HepG2 (cell line): ENCODE data around the gene CDR2L. TPM values are rescaled to one million over a fixed set of nuclear protein-coding genes. Genes with fewer than 3 reads are reported as not detected.

Source experiments
- ARID3A ChIP-seq: IDR thresholded peaks from 2 replicates; pipeline ENCODE4 v1.6.1; 2012; ENCODE audit warnings: low read depth, low read length, improper control_type of control experiment
- CREB1 ChIP-seq, 2 experiments: fragments of 450-650 bp in 1 of 2; IDR thresholded peaks; 2 replicates each; pipeline ENCODE4 v1.6.1; 2016 to 2017; ENCODE audit warnings: control low read depth in 1 of 2, mild to moderate bottlenecking in 1 of 2, missing compliant biosample characterization in 1 of 2, missing genetic modification characterization in 1 of 2
- ELK4 ChIP-seq: sonication (generic); formaldehyde crosslinking; IDR thresholded peaks from 2 replicates; pipeline ENCODE4 v1.9.0; 2021; ENCODE audit warnings: missing genetic modification reagents, borderline replicate concordance
- FUBP1 ChIP-seq: sonication (generic); formaldehyde crosslinking; IDR thresholded peaks from 2 replicates; pipeline ENCODE4 v1.5.1; 2020; ENCODE audit warnings: missing genetic modification reagents, mild to moderate bottlenecking, borderline replicate concordance
- IKZF1 ChIP-seq: fragments of 450-650 bp; IDR thresholded peaks from 2 replicates; pipeline ENCODE4 v1.7.1; 2016
- JARID2 ChIP-seq: sonication (generic); formaldehyde crosslinking; IDR thresholded peaks from 2 replicates; pipeline ENCODE4 v1.8.1; 2023; ENCODE audit warnings: missing genetic modification reagents, inconsistent platforms; ENCODE audit not compliant: insufficient replicate concordance
- KDM3A ChIP-seq: IDR thresholded peaks from 2 replicates; pipeline ENCODE4 v1.6.1; 2018; ENCODE audit warnings: low read depth, missing compliant biosample characterization
- LCORL ChIP-seq, 2 experiments: fragments of 450-650 bp in 1 of 2; sonication (generic) in 1 of 2; formaldehyde crosslinking in 1 of 2; IDR thresholded peaks; 2 replicates each; pipeline versions ENCODE4 v1.5.0 to v1.6.1; 2017 to 2020; ENCODE audit warnings: antibody characterized with exemption in 1 of 2, missing genetic modification reagents in 1 of 2
- MTA3 ChIP-seq: sonication (generic); formaldehyde crosslinking; IDR thresholded peaks from 2 replicates; pipeline ENCODE4 v1.4.0; 2020; ENCODE audit warnings: missing genetic modification reagents
- NR2F6 ChIP-seq, 2 experiments: IDR thresholded peaks; 2 replicates each; pipeline ENCODE4 v1.6.1; 2016; ENCODE audit warnings: antibody characterized with exemption in 1 of 2, mild to moderate bottlenecking in 1 of 2
- PHB2 ChIP-seq: fragments of 450-650 bp; IDR thresholded peaks from 2 replicates; pipeline ENCODE4 v1.6.1; 2018; ENCODE audit not compliant: partially characterized antibody
- PHF5A ChIP-seq: IDR thresholded peaks from one replicate; pipeline ENCODE4 v1.6.1; 2018; ENCODE audit warnings: low read depth, missing genetic modification reagents; ENCODE audit not compliant: unreplicated experiment
- RFX5 ChIP-seq: IDR thresholded peaks from 2 replicates; pipeline ENCODE4 v1.6.1; 2011; ENCODE audit warnings: low read depth, low read length, improper control_type of control experiment
- SMYD3 ChIP-seq: sonication (generic); formaldehyde crosslinking; IDR thresholded peaks from 2 replicates; pipeline ENCODE4 v1.8.1; 2023; ENCODE audit warnings: mild to moderate bottlenecking, missing genetic modification reagents
- TCF12 ChIP-seq, 2 experiments: fragments of 450-650 bp in 1 of 2; sonication (generic) in 1 of 2; formaldehyde crosslinking in 1 of 2; IDR thresholded peaks; 2 replicates each; pipeline versions ENCODE4 v1.6.1 to v1.8.0; 2017 to 2022; ENCODE audit warnings: antibody characterized with exemption in 1 of 2, mild to moderate bottlenecking in 1 of 2, missing genetic modification reagents in 1 of 2, moderate library complexity in 1 of 2
- ZBTB8A ChIP-seq: sonication (generic); formaldehyde crosslinking; IDR thresholded peaks from 2 replicates; pipeline ENCODE4 v1.4.0; 2020; ENCODE audit warnings: mild to moderate bottlenecking, low read depth, missing genetic modification reagents, borderline replicate concordance
- ZGPAT ChIP-seq: IDR thresholded peaks from 2 replicates; pipeline ENCODE4 v1.6.1; 2016; ENCODE audit warnings: mild to moderate bottlenecking
- ZMAT5 ChIP-seq: sonication (generic); formaldehyde crosslinking; IDR thresholded peaks from 2 replicates; pipeline ENCODE4 v1.5.0; 2020; ENCODE audit warnings: mild to moderate bottlenecking, low read depth, missing genetic modification reagents, borderline replicate concordance
- ZNF12 ChIP-seq: sonication (generic); formaldehyde crosslinking; IDR thresholded peaks from 2 replicates; pipeline ENCODE4 v1.5.0; 2020; ENCODE audit warnings: missing genetic modification reagents
- ZNF225 ChIP-seq: sonication (generic); formaldehyde crosslinking; IDR thresholded peaks from 2 replicates; pipeline ENCODE4 v1.4.0; 2020; ENCODE audit warnings: mild to moderate bottlenecking, missing genetic modification reagents
- ZNF446 ChIP-seq: sonication (generic); formaldehyde crosslinking; IDR thresholded peaks from 2 replicates; pipeline ENCODE4 v1.5.0; 2020; ENCODE audit warnings: mild to moderate bottlenecking, missing genetic modification reagents
- ZNF549 ChIP-seq: sonication (generic); formaldehyde crosslinking; IDR thresholded peaks from 2 replicates; pipeline ENCODE4 v1.5.0; 2020; ENCODE audit warnings: missing genetic modification reagents
- polyA plus RNA-seq, 8 experiments: library from polyadenylated mRNA; depleted of rRNA in 3 of 8; stranded (reverse) in 7 of 8; unstranded in 1 of 8; fragments of >200 nt; fragmentation: Illumina TruSeq in 4 of 8; extraction: Trizol in 4 of 8; gene quantifications; 2 replicates each; pipeline versions ENCODE4 v1.2.1 to v1.2.3, GENCODE V29; 2011 to 2016; ENCODE audit warnings: low read depth in 4 of 8, missing spikeins in 1 of 8, mixed read lengths in 1 of 8; ENCODE audit not compliant: insufficient read depth in 1 of 8
- total RNA-seq, 5 experiments: library from RNA; depleted of rRNA; stranded (reverse); fragments of >200 nt; fragmentation: Illumina TruSeq; extraction: Trizol; gene quantifications; 2 replicates each; pipeline ENCODE4 v1.2.3, GENCODE V29; 2016; ENCODE audit warnings: low read depth in 1 of 5

The CDR2L gene
- total and polyA plus RNA-seq, 2 of the 13 experiments (the other 11 are each of a cell fraction or from before 2014, with no cell fraction given) = 1.9 to 2.1 TPM

GRCh38 chr17:75034236-75034908 lies 46.9 kb downstream of the CDR2L start (continued):
- peak; percentile 79; the same call in 1 of the 2 replicates for TF ChIP-seq ZNF12 (CRISPR knock-in tag)
- peak; percentile 45; the same call in 1 of the 2 replicates for TF ChIP-seq LCORL (IDR thresholded peaks at IDR 0.05)
- no peak; the same call in 1 of the 2 replicates for TF ChIP-seq LCORL (CRISPR knock-in tag; IDR thresholded peaks at IDR 0.05)
- TF ChIP-seq ZNF549 = 0 out of 2 replicates have a peak, but pooled peaks have one; percentile 14
- TF ChIP-seq IKZF1 = no peak
- no peak for TF ChIP-seq MTA3 (CRISPR knock-in tag)
- TF ChIP-seq TCF12 (IDR thresholded peaks at IDR 0.05) = no peak
- TF ChIP-seq TCF12 (CRISPR knock-in tag; IDR thresholded peaks at IDR 0.05) = peak; percentile 45; the same call in 1 of the 2 replicates
- TF ChIP-seq ARID3A = 0 out of 2 replicates have a peak, but pooled peaks have one; percentile 2
- peak; percentile 86; the same call in 1 of the 2 replicates for TF ChIP-seq ZNF446 (CRISPR knock-in tag)
- peak; percentile 86; the same call in 1 of the 2 replicates for TF ChIP-seq ZNF225 (CRISPR knock-in tag)
- TF ChIP-seq KDM3A (CRISPR knock-in tag) = peak; percentile 18; the same call in 1 of the 2 replicates
- TF ChIP-seq ELK4 (CRISPR knock-in tag) = peak; percentile 55; the same call in 1 of the 2 replicates
- peak; percentile 3; the same call in 1 of the 2 replicates for TF ChIP-seq RFX5
- TF ChIP-seq CREB1 (IDR thresholded peaks at IDR 0.05) = peak; percentile 85
- peak; percentile 68 for TF ChIP-seq CREB1 (CRISPR knock-in tag; IDR thresholded peaks at IDR 0.05)
- no peak for TF ChIP-seq PHB2
- TF ChIP-seq PHF5A (CRISPR knock-in tag) = no peak
- peak; percentile 23; the same call in 1 of the 2 replicates for TF ChIP-seq FUBP1 (CRISPR knock-in tag)
- TF ChIP-seq ZGPAT (CRISPR knock-in tag) = no peak
- no peak; the same call in none of the 2 replicates for TF ChIP-seq SMYD3 (CRISPR knock-in tag)
- peak; percentile 67 for TF ChIP-seq JARID2
- peak; percentile 26; the same call in 1 of the 2 replicates for TF ChIP-seq NR2F6 (IDR thresholded peaks at IDR 0.05)
- peak; percentile 57 for TF ChIP-seq NR2F6 (CRISPR knock-in tag; IDR thresholded peaks at IDR 0.05)
- TF ChIP-seq ZBTB8A (CRISPR knock-in tag) = peak; percentile 72; the same call in 1 of the 2 replicates
- no peak for TF ChIP-seq ZMAT5 (CRISPR knock-in tag)
